ENCODE data around the gene RAPGEF4.

The RAPGEF4 gene

GRCh38 chr2:172945510-172945850 lies 209.8 kb downstream of the RAPGEF4 start:
- DNase-seq, result no peak

GRCh38 chr2:172947461-172948153 lies 212.0 kb downstream of the RAPGEF4 start:
- DNase-seq, result no peak

- no peak for DNase-seq
Measured at GRCh38 chr2:172949522-172949921, 213.9 kb downstream of the RAPGEF4 start.

- no peak for DNase-seq
Measured at GRCh38 chr2:172950565-172950964, 214.9 kb downstream of the RAPGEF4 start.

GRCh38 chr2:172951554-172951953 lies 215.9 kb downstream of the RAPGEF4 start:
- no peak for DNase-seq

GRCh38 chr2:172953411-172953810 lies 217.8 kb downstream of the RAPGEF4 start:
- DNase-seq, result no peak

GRCh38 chr2:172953970-172954852 lies 218.6 kb downstream of the RAPGEF4 start:
- DNase-seq, result no peak

GRCh38 chr2:172955587-172955986 lies 219.9 kb downstream of the RAPGEF4 start:
- DNase-seq, result no peak

GRCh38 chr2:172957734-172958133 lies 222.1 kb downstream of the RAPGEF4 start:
- no peak for DNase-seq

GRCh38 chr2:172962082-172962481 lies 226.4 kb downstream of the RAPGEF4 start:
- no peak for DNase-seq

- no peak for DNase-seq
Measured at GRCh38 chr2:172962824-172963223, 227.2 kb downstream of the RAPGEF4 start.

- no peak for DNase-seq
Measured at GRCh38 chr2:172964511-172965139, 229.0 kb downstream of the RAPGEF4 start.

- no peak for DNase-seq
Measured at GRCh38 chr2:172965433-172966212, 230.0 kb downstream of the RAPGEF4 start.

- no peak for DNase-seq
Measured at GRCh38 chr2:172967036-172967982, 231.7 kb downstream of the RAPGEF4 start.

GRCh38 chr2:172968061-172968469 lies 232.4 kb downstream of the RAPGEF4 start:
- no peak for DNase-seq

GRCh38 chr2:172969166-172969565 lies 233.5 kb downstream of the RAPGEF4 start:
- no peak for DNase-seq

GRCh38 chr2:172969609-172970008 lies 234.0 kb downstream of the RAPGEF4 start:
- no peak for DNase-seq

GRCh38 chr2:172970660-172971059 lies 235.0 kb downstream of the RAPGEF4 start:
- DNase-seq, result no peak

GRCh38 chr2:172972005-172972619 lies 236.5 kb downstream of the RAPGEF4 start:
- DNase-seq, result no peak

GRCh38 chr2:172974762-172975161 lies 239.1 kb downstream of the RAPGEF4 start:
- DNase-seq, result no peak

- DNase-seq, result no peak
Measured at GRCh38 chr2:172976116-172976515, 240.5 kb downstream of the RAPGEF4 start.

Measured in NCI-H774 (cell line).